ENCODE measurements around the gene TRAF2.

DNA sequence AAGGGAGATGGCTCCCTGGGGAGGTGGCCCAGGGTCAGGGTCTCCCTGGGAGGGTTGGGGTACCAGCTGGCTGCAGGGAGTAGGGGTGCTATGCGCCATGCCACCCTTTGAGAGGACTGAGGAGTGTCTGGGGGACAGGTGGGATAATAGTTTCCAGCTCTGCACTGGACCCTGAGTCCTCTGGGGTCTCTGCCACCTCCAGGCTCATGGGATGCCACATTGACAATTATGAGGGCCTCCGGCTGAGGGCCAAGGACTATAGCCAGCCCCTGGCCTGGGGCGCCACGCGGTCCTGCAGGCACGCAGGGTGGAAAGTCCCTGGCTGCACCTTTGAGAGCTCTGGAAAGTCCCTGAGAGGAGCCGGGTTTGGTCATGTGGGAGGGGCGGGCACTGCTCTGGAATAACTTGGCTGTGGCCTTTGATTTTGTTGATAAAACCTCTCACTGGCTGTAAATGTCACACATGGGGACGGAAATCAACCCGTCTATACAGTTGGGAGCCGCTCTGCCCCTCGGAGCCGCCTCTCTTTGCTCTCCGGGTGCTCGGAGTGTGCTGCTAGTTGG, 16.0 kb downstream of the TRAF2 start:
- TF ChIP-seq, protein P1, sequence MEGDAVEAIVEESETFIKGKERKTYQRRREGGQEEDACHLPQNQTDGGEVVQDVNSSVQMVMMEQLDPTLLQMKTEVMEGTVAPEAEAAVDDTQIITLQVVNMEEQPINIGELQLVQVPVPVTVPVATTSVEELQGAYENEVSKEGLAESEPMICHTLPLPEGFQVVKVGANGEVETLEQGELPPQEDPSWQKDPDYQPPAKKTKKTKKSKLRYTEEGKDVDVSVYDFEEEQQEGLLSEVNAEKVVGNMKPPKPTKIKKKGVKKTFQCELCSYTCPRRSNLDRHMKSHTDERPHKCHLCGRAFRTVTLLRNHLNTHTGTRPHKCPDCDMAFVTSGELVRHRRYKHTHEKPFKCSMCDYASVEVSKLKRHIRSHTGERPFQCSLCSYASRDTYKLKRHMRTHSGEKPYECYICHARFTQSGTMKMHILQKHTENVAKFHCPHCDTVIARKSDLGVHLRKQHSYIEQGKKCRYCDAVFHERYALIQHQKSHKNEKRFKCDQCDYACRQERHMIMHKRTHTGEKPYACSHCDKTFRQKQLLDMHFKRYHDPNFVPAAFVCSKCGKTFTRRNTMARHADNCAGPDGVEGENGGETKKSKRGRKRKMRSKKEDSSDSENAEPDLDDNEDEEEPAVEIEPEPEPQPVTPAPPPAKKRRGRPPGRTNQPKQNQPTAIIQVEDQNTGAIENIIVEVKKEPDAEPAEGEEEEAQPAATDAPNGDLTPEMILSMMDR (IDR thresholded peaks at IDR 0.05): no peak
- TF ChIP-seq POLR2A (IDR thresholded peaks at IDR 0.05) (no peak), EP300 (IDR thresholded peaks at IDR 0.05) (no peak)

Data from stomach (tissue), 4 donors.